Coronary artery (tissue), 2 donors: Measurements from ENCODE around the gene TIMM29.
A peak's percentile ranks its signal among the peaks of the same experiment; 100 is the strongest.
"Not testable (repeated sequence)": the region's sequence is repeated elsewhere in the genome, so short reads cannot be mapped to it uniquely, and the experiment has no call there.

Experiments used
- DNase-seq: peaks from one replicate; pipeline ENCODE4 v3.0.0-alpha.2; 2017; ENCODE audit warnings: low spot score
- H3K27ac ChIP-seq, 2 donors: fragments of 200-600 bp; sonication (generic); one replicate each; pipeline ENCODE4 v1.5.1; 2016 to 2019
- H3K4me3 ChIP-seq: fragments of 200-600 bp; sonication (generic); 2 replicates; pipeline ENCODE4 v1.5.1; 2016; ENCODE audit warnings: mild to moderate bottlenecking, moderate library complexity
- TF ChIP-seq, protein P1 (sequence below): fragments of 200-600 bp; sonication (generic); IDR thresholded peaks from one replicate; pipeline ENCODE4 v1.5.1; 2019; ENCODE audit warnings: antibody characterized with exemption

Gene TIMM29

GRCh38 chr19:10946958-10947657 is 18.5 kb downstream of the TIMM29 start:
- no peak for DNase-seq
- TF ChIP-seq, protein P1, sequence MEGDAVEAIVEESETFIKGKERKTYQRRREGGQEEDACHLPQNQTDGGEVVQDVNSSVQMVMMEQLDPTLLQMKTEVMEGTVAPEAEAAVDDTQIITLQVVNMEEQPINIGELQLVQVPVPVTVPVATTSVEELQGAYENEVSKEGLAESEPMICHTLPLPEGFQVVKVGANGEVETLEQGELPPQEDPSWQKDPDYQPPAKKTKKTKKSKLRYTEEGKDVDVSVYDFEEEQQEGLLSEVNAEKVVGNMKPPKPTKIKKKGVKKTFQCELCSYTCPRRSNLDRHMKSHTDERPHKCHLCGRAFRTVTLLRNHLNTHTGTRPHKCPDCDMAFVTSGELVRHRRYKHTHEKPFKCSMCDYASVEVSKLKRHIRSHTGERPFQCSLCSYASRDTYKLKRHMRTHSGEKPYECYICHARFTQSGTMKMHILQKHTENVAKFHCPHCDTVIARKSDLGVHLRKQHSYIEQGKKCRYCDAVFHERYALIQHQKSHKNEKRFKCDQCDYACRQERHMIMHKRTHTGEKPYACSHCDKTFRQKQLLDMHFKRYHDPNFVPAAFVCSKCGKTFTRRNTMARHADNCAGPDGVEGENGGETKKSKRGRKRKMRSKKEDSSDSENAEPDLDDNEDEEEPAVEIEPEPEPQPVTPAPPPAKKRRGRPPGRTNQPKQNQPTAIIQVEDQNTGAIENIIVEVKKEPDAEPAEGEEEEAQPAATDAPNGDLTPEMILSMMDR, result no peak
- H3K4me3 ChIP-seq, result no peak overlapping the region
- no peak overlapping the region for H3K27ac ChIP-seq

DNA sequence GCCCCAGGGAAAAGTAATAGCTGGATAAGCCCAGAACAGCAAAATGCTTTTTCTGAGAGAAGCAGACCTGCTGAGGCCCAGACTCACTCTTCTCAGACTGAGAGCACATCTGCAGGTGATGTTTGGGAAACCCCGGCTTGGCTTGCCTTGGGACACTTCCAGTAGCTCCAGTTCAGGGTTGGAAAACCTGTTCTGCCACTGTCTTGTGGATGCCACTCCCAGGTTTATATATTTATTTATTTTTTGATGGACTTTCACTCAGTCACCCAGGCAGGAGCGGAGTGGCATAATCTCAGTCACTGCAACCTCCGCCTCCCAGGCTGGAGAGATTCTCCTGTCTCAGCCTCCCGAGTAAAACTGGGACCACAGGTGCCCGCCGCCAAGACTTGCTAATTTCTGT is 24.2 kb downstream of the TIMM29 start:
- no peak for DNase-seq
- TF ChIP-seq, protein P1, result no peak
- H3K27ac ChIP-seq, result no peak overlapping the region
- H3K4me3 ChIP-seq, result no peak overlapping the region

GRCh38 chr19:10959277-10959968 is 30.8 kb downstream of the TIMM29 start:
- H3K4me3 ChIP-seq, result peak overlapping the region; percentile 97
- H3K27ac ChIP-seq, result peak overlapping the region in 1 of 2 donors; percentile 95
- not testable (repeated sequence) for DNase-seq

DNA sequence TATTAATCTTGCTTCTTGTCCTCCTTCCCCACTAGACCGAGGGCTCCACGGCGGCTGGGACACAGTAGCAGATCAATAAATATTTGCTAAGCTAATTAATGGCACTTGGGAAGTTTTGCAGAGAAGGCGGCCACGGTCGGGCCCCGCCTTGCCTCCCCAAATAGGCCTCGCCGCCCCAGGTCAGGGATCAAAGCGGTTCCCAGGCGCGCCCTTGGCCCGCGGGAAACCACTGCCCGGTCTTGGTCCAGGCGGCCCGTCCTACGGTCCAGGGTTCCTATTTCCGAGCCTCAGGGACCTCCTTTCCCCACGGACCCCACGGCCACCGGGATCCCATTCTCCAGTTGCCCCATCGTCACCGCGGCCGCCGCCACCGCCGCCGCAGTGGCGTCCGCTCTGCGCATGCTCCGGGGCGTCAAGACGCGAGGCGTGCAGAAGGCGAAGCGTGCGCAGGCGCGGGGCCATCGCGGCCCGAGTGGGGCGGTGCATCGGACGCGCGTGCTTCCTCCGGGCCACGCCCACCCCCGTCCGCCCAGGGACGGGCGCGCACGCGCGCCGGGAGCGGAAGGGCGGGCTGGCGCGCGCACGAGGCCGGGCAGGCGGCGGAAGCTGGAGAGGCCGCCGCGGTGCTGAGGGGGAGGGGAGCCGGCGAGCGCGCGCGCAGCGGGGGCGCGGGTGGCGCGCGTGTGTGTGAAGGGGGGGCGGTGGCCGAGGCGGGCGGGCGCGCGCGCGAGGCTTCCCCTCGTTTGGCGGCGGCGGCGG is 31.9 kb downstream of the TIMM29 start, which contains the start of gene SMARCA4:
Gene SMARCA4, plus strand, starts transcription at position 717 of the 759 bp plus-strand sequence. CDS start 23,122 bp downstream, outside the sequence.
- DNase-seq, result peak; percentile 96
- peak within 1 kb of the TSS; percentile 93 to 95 for H3K27ac ChIP-seq
- H3K4me3 ChIP-seq, result peak within 1 kb of the TSS; percentile 97
- TF ChIP-seq, protein P1, result no peak

DNA sequence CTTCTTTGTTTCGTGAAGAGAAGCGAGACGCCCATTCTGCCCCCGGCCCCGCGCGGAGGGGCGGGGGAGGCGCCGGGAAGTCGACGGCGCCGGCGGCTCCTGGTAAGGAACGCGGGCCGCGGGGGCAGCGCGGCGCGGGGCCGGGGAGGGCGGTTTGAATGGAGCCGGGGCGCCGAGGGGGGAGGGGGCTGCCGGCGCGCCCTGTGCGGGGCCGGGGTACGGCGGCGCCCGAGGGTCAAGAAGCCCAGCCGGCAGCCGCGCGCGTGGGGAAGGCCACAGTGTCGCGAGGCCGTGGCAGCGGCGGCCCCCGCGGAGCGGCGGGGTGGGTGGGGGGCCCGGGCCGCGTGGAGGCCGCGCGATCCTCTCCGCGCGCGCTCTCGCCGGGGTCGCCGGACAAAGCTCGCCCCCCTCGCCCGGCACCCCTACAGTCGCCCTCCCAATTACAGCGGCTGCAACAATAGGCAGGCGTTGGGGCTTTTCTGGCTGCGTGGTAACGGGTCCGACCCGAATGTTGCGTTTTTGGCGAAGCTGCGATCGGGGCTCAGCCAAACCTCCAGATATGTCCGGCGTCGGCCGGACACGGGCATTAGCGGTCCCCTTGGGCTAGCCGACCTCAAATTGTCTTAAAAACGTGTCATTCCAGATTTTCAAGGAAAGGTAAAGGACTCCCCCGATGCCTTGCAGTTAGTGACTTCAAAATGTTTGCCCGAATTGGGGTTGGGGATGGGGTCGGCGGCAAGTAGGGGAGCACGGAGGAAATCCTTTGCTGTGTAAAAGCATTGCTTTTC is 32.7 kb downstream of the TIMM29 start:
- peak overlapping the region; percentile 97 for H3K4me3 ChIP-seq
- DNase-seq, result no peak
- TF ChIP-seq, protein P1, result no peak
- peak overlapping the region; percentile 55 to 95 for H3K27ac ChIP-seq

DNA sequence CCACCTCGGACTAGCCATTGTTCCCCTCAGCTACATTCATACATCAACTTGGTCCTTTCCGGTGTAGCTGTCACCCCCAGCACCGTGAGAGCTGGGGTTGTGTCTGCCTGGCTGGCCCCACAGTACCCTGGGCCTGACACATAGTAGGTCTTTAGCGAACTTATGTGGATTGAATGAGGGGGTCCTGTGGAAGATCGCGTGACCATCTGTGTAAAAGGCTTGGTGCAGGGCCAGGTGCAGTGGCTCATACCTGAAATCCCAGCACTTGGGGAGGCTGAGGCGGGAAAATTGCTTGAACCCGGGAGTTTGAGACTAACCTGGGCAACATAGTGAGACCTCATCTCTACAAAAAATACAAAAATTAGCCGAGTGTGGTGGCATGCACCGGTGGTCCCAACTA is 34.3 kb downstream of the TIMM29 start:
- Histone ChIP-seq H3K4me3 (no peak overlapping the region), H3K27ac (no peak overlapping the region)
- DNase-seq, result no peak
- TF ChIP-seq, protein P1, result no peak

- Histone ChIP-seq H3K27ac (no peak overlapping the region), H3K4me3 (no peak overlapping the region)
- no peak for DNase-seq
- TF ChIP-seq, protein P1, result no peak
These were observed 35.3 kb downstream of the TIMM29 start for GRCh38 chr19:10963865-10964264.
